ENCODE data around the gene CHD2.

The CHD2 gene

GRCh38 chr15:92932946-92933649 lies 33.0 kb downstream of the CHD2 start:
- DNase-seq, result no peak

- DNase-seq, result no peak
Observed at GRCh38 chr15:92933831-92934230, 33.7 kb downstream of the CHD2 start.

GRCh38 chr15:92934716-92935115 lies 34.6 kb downstream of the CHD2 start:
- no peak for DNase-seq

- DNase-seq, result no peak
Observed at GRCh38 chr15:92936138-92936537, 36.0 kb downstream of the CHD2 start.

GRCh38 chr15:92936693-92937092 lies 36.6 kb downstream of the CHD2 start:
- DNase-seq, result no peak

- no peak for DNase-seq
Observed at GRCh38 chr15:92937901-92938300, 37.8 kb downstream of the CHD2 start.

- DNase-seq, result no peak
Observed at GRCh38 chr15:92938387-92938786, 38.3 kb downstream of the CHD2 start.

GRCh38 chr15:92941668-92942067 lies 41.5 kb downstream of the CHD2 start:
- DNase-seq, result no peak

- DNase-seq, result no peak
Observed at GRCh38 chr15:92942706-92943105, 42.6 kb downstream of the CHD2 start.

GRCh38 chr15:92943581-92943980 lies 43.5 kb downstream of the CHD2 start:
- DNase-seq, result no peak

GRCh38 chr15:92944946-92945521 lies 44.9 kb downstream of the CHD2 start:
- DNase-seq, result no peak

GRCh38 chr15:92947071-92947730 lies 47.1 kb downstream of the CHD2 start:
- no peak for DNase-seq

- no peak for DNase-seq
Observed at GRCh38 chr15:92949604-92950249, 49.6 kb downstream of the CHD2 start.

GRCh38 chr15:92951800-92952457 lies 51.8 kb downstream of the CHD2 start:
- DNase-seq, result no peak

- DNase-seq, result no peak
Observed at GRCh38 chr15:92952458-92952850, 52.3 kb downstream of the CHD2 start.

GRCh38 chr15:92953566-92953965 lies 53.4 kb downstream of the CHD2 start:
- no peak for DNase-seq

- no peak for DNase-seq
Observed at GRCh38 chr15:92954002-92954401, 53.9 kb downstream of the CHD2 start.

- no peak for DNase-seq
Observed at GRCh38 chr15:92954578-92954977, 54.5 kb downstream of the CHD2 start.

- no peak for DNase-seq
Observed at GRCh38 chr15:92955706-92956105, 55.6 kb downstream of the CHD2 start.

GRCh38 chr15:92958105-92958504 lies 58.0 kb downstream of the CHD2 start:
- DNase-seq, result no peak

GRCh38 chr15:92959219-92959618 lies 59.1 kb downstream of the CHD2 start:
- no peak for DNase-seq

GRCh38 chr15:92960996-92961681 lies 61.0 kb downstream of the CHD2 start:
- no peak for DNase-seq

- DNase-seq, result no peak
Observed at GRCh38 chr15:92962914-92963313, 62.8 kb downstream of the CHD2 start.
